ENCODE results near the gene ZC3H13.

ZC3H13 gene

GRCh38 chr13:45917019-45917418 is 135.5 kb downstream of the ZC3H13 start:
- no peaks in the 10 kb centered on the region for H3K9me3 ChIP-seq (ENCODE audit: control insufficient read depth in 1 of 2, low read length in 2 of 2)
- no peak overlapping the region for H3K4me3 ChIP-seq (ENCODE audit: low read depth in 1 of 2, low read length in 2 of 2)
- no peaks in the 10 kb centered on the region for H3K4me1 ChIP-seq (ENCODE audit: control insufficient read depth in 1 of 2, insufficient read depth in 2 of 2, low read length in 2 of 2)
- H3K27ac ChIP-seq (ENCODE audit: low read depth, low read length): no peak overlapping the region
- no peak overlapping the region for H3K9ac ChIP-seq (ENCODE audit: low read depth in 1 of 2, low read length in 2 of 2)
- no peaks in the 10 kb centered on the region for H3K36me3 ChIP-seq (ENCODE audit: control insufficient read depth in 1 of 2, insufficient read depth in 2 of 2, low read length in 2 of 2)
- H3K27me3 ChIP-seq (ENCODE audit: control insufficient read depth in 1 of 2, insufficient read depth in 2 of 2, low read length in 2 of 2): peaks cover 0 to 8% of the 10 kb centered on the region in 2 donors

DNA sequence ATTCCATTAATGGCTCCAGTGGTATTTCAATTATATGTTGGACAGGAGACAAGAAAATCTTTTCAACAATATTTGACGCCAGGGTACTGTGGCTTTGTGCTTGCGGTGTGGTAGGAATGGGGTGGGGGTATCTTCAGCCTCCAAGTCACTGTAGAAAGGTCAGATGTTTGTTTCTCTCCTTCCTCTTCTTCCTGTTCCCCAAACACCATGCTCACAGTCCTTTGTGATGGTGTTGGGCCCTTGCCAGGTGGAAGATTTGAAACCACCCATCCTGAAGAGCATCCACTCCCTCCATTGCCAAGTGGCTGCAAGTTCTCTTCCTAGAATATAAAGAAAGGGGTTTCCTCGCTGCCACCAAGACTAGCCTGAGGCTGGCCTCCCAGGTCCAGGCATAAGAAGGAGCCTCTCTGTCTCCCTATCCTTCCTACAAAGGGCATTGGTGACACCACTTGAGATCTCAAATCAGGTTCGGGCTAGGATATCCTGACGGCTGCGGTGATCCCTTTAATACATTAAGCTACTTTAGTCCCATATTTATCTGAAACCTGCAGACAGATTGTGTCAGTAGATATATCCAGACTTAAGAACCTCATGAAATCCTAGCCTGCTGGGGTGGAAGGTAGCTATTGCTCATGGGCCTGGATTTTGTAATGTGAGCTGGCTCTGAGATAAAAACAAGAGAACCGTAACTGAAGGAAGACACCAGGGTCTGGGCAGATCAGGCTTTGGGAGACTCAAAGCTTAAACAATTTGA is 136.7 kb downstream of the ZC3H13 start:
- Histone ChIP-seq H3K4me3 (ENCODE audit: low read depth in 1 of 2, low read length in 2 of 2) (no peak overlapping the region), H3K27ac (ENCODE audit: low read depth, low read length) (no peak overlapping the region), H3K4me1 (ENCODE audit: control insufficient read depth in 1 of 2, insufficient read depth in 2 of 2, low read length in 2 of 2) (no peaks in the 10 kb centered on the region), H3K9me3 (ENCODE audit: control insufficient read depth in 1 of 2, low read length in 2 of 2) (no peaks in the 10 kb centered on the region), H3K36me3 (ENCODE audit: control insufficient read depth in 1 of 2, insufficient read depth in 2 of 2, low read length in 2 of 2) (no peaks in the 10 kb centered on the region), H3K27me3 (ENCODE audit: control insufficient read depth in 1 of 2, insufficient read depth in 2 of 2, low read length in 2 of 2) (no peaks in the 10 kb centered on the region), H3K9ac (ENCODE audit: low read depth in 1 of 2, low read length in 2 of 2) (no peak overlapping the region)

- H3K9ac ChIP-seq (ENCODE audit: low read depth in 1 of 2, low read length in 2 of 2): no peak overlapping the region
- H3K27ac ChIP-seq (ENCODE audit: low read depth, low read length): no peak overlapping the region
- H3K27me3 ChIP-seq (ENCODE audit: control insufficient read depth in 1 of 2, insufficient read depth in 2 of 2, low read length in 2 of 2): no peaks in the 10 kb centered on the region
- H3K4me3 ChIP-seq (ENCODE audit: low read depth in 1 of 2, low read length in 2 of 2): no peak overlapping the region
- H3K9me3 ChIP-seq (ENCODE audit: control insufficient read depth in 1 of 2, low read length in 2 of 2): no peaks in the 10 kb centered on the region
- no peaks in the 10 kb centered on the region for H3K4me1 ChIP-seq (ENCODE audit: control insufficient read depth in 1 of 2, insufficient read depth in 2 of 2, low read length in 2 of 2)
- no peaks in the 10 kb centered on the region for H3K36me3 ChIP-seq (ENCODE audit: control insufficient read depth in 1 of 2, insufficient read depth in 2 of 2, low read length in 2 of 2)
Measured at GRCh38 chr13:45909673-45910072, 142.9 kb downstream of the ZC3H13 start.

DNA sequence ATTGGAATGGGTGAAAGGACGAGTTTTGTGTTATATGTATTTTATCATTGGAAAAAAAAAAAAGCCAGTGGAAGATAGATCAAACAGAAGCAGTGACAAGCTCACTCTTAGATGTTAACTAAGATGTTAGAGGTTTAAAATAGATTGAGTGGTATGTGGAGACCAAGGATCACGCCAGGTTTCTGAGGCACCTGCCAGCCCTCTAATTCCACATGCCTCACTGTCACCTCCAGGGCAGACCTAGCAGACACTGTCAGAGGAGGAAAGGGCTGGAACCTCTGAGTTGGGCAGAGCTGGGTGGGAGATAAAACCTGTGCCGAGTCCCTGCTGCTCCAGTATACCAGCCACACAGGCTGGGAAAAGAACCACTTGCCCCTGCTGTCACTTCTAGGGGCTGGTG is 143.5 kb downstream of the ZC3H13 start:
- H3K27ac ChIP-seq (ENCODE audit: low read depth, low read length): no peak overlapping the region
- H3K36me3 ChIP-seq (ENCODE audit: control insufficient read depth in 1 of 2, insufficient read depth in 2 of 2, low read length in 2 of 2): no peaks in the 10 kb centered on the region
- no peak overlapping the region for H3K4me3 ChIP-seq (ENCODE audit: low read depth in 1 of 2, low read length in 2 of 2)
- no peaks in the 10 kb centered on the region for H3K9me3 ChIP-seq (ENCODE audit: control insufficient read depth in 1 of 2, low read length in 2 of 2)
- H3K9ac ChIP-seq (ENCODE audit: low read depth in 1 of 2, low read length in 2 of 2): no peak overlapping the region
- H3K4me1 ChIP-seq (ENCODE audit: control insufficient read depth in 1 of 2, insufficient read depth in 2 of 2, low read length in 2 of 2): no peaks in the 10 kb centered on the region
- H3K27me3 ChIP-seq (ENCODE audit: control insufficient read depth in 1 of 2, insufficient read depth in 2 of 2, low read length in 2 of 2): no peaks in the 10 kb centered on the region

DNA sequence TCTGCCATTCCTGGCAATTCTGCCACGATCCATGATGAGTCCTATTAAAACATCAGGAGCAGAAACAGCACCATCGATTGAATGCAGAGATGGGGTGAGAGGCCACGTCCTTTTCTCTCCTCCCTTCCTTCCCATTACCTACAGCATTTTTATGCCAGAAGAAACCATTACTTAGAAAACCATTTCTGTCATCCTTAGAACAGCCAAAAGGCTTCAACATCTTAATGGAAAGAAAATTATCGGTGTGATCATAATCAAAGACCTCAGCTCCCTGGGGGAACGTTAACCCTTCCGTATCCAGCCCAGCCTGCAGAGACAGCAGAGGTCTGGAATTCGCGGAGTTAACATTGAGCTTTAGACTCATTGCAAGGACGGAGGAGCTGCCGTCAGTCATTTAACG is 145.0 kb downstream of the ZC3H13 start:
- no peak overlapping the region for H3K4me3 ChIP-seq (ENCODE audit: low read depth in 1 of 2, low read length in 2 of 2)

More for the DNA sequence above, 145.0 kb downstream of the ZC3H13 start:
- Histone ChIP-seq H3K9ac (ENCODE audit: low read depth in 1 of 2, low read length in 2 of 2) (no peak overlapping the region), H3K9me3 (ENCODE audit: control insufficient read depth in 1 of 2, low read length in 2 of 2) (no peaks in the 10 kb centered on the region), H3K36me3 (ENCODE audit: control insufficient read depth in 1 of 2, insufficient read depth in 2 of 2, low read length in 2 of 2) (no peaks in the 10 kb centered on the region), H3K27me3 (ENCODE audit: control insufficient read depth in 1 of 2, insufficient read depth in 2 of 2, low read length in 2 of 2) (no peaks in the 10 kb centered on the region), H3K4me1 (ENCODE audit: control insufficient read depth in 1 of 2, insufficient read depth in 2 of 2, low read length in 2 of 2) (no peaks in the 10 kb centered on the region), H3K27ac (ENCODE audit: low read depth, low read length) (no peak overlapping the region)

Measured in duodenal mucosa (tissue), 2 donors.